GM18861 (cell line): ENCODE results near the gene LYRM1.
"Not testable (repeated sequence)": the region's sequence is repeated elsewhere in the genome, so short reads cannot be mapped to it uniquely, and the experiment has no call there.

Experiments
- ATAC-seq: cut with Tn5 transposase; IDR thresholded peaks from one replicate; pipeline ENCODE4 v1.9.1; 2021; ENCODE audit not compliant: unreplicated experiment

Gene LYRM1

GRCh38 chr16:20971401-20971800 is 70.8 kb downstream of the LYRM1 start:
- no peak for ATAC-seq

- ATAC-seq, result not testable (repeated sequence)
Measured at GRCh38 chr16:20973201-20973600, 72.6 kb downstream of the LYRM1 start.
